ENCODE results near the gene CTXN3. TPM values are rescaled to one million over a fixed set of nuclear protein-coding genes. Genes with fewer than 3 reads are reported as not detected.

The CTXN3 gene
- total and polyA plus RNA-seq, 10 of the 15 experiments (the other 5 are each of a cell fraction or from before 2014, with no cell fraction given), result not detected

DNA sequence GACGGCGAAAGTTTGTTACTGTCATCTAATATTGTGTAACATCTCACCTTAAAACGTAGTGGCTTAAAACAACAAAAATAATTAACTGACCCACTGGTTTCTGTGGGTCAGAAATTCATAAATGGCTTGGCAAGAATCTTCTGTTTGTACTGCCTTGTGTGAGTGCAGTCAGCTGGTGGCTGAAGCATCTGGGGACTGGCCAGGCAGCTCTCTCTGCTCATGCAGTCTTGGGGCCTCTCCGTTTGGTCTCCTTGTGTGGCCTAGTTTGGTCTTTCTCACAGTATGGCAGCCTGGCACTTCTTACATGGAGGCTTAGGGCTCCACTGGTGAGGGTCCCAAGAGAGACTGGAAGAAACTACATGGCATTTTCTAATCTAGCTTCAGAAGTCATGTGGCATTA lies 49.0 kb upstream of the CTXN3 start:
- no peak overlapping the region for H3K27ac ChIP-seq (ENCODE audit: control insufficient read depth, insufficient read depth)
- intact Hi-C loops (cut with micrococcal nuclease; ENCODE audit: unreplicated experiment) (no loop called here), in situ Hi-C loops (cut with MboI) (no loop called here)
- no peaks in the 10 kb centered on the region for H3K79me2 ChIP-seq (ENCODE audit: control insufficient read depth, insufficient read depth, low read length)
- ChIA-PET CTCF (interaction anchor here (0.6 to 2.1 kb wide), 4 partner anchors 8 to 30 kb away, joined by 3 to 9 read pairs (median 4); no protein-coding TSS in a partner anchor), RAD21 (ENCODE audit: unreplicated experiment) (interaction anchor here (1.0 to 2.5 kb wide), 6 partner anchors 8 to 36 kb away, joined by 3 to 8 read pairs (median 3); no protein-coding TSS in a partner anchor), SMC1A (ENCODE audit: uncharacterized antibody, unreplicated experiment) (interaction anchor here (0.6 to 9.4 kb wide), 9 partner anchors 9 to 275 kb away, joined by 3 to 111 read pairs (median 4); no protein-coding TSS in a partner anchor), POLR2A (interaction anchor here (0.7 to 1.4 kb wide), 3 partner anchors 9 to 14 kb away, joined by 4 to 7 read pairs (median 5); no protein-coding TSS in a partner anchor)
- H3K4me1 ChIP-seq (ENCODE audit: control insufficient read depth, insufficient read depth, low read length), result no peaks in the 10 kb centered on the region
- H3K36me3 ChIP-seq (ENCODE audit: control insufficient read depth in 2 of 2, insufficient read depth in 2 of 2, low read length in 1 of 2), result no peaks in the 10 kb centered on the region
- BruUV-seq (replicated peaks), result no TSS peak
- no peak overlapping the region for H3K4me2 ChIP-seq (ENCODE audit: control insufficient read depth, insufficient read depth)
- WGBS (ENCODE audit: insufficient coverage, insufficient replicate concordance, low lambda C conversion rate, missing lambda C conversion rate), result 50% methylated on average over 4 of the region's 4 CpGs
- ATAC-seq (no peak), DNase-seq (ENCODE audit: low read depth, low spot score) (no peak), FAIRE-seq (no peak)
- H2AFZ ChIP-seq (ENCODE audit: control insufficient read depth, low read depth, low read length), result no peak overlapping the region
- no peaks in the 10 kb centered on the region for H3K27me3 ChIP-seq (replicated peaks in 1 of 2; ENCODE audit: control insufficient read depth in 2 of 2, insufficient read depth in 2 of 2, low read length in 1 of 2)
- H3K9ac ChIP-seq (ENCODE audit: control insufficient read depth, insufficient read depth, low read length), result no peak overlapping the region
- H3K9me3 ChIP-seq (replicated peaks; ENCODE audit: control insufficient read depth, insufficient read depth, low read length), result no peaks in the 10 kb centered on the region
- no peak for TF ChIP-seq DPF2 (IDR thresholded peaks at IDR 0.05)
- TF ChIP-seq RBBP5 (conservative IDR thresholded peaks at IDR 0.05), result no peak
- TF ChIP-seq NRF1 (conservative IDR thresholded peaks at IDR 0.05; ENCODE audit: low read depth, low read length), result no peak
- H3K4me3 ChIP-seq, result no peak overlapping the region
- H4K20me1 ChIP-seq (ENCODE audit: control insufficient read depth, insufficient read depth), result no peaks in the 10 kb centered on the region

- TF ChIP-seq ATF3 (IDR thresholded peaks at IDR 0.05; ENCODE audit: borderline replicate concordance, extremely low read depth, low read depth, low read length) (no peak), ZNF622 (IDR thresholded peaks at IDR 0.05) (no peak), EP300 (IDR thresholded peaks at IDR 0.05; ENCODE audit: borderline replicate concordance in 1 of 2, control insufficient read depth in 1 of 2, low read depth in 2 of 2, low read length in 2 of 2) (no peak), WRNIP1 (IDR thresholded peaks at IDR 0.05; ENCODE audit: borderline replicate concordance, low read depth, low read length) (no peak), ZBTB11 (CRISPR knock-in tag; IDR thresholded peaks at IDR 0.05) (no peak), STAT3 (IDR thresholded peaks at IDR 0.05; ENCODE audit: low read depth, low read length) (no peak)
- TF ChIP-seq, protein P1, sequence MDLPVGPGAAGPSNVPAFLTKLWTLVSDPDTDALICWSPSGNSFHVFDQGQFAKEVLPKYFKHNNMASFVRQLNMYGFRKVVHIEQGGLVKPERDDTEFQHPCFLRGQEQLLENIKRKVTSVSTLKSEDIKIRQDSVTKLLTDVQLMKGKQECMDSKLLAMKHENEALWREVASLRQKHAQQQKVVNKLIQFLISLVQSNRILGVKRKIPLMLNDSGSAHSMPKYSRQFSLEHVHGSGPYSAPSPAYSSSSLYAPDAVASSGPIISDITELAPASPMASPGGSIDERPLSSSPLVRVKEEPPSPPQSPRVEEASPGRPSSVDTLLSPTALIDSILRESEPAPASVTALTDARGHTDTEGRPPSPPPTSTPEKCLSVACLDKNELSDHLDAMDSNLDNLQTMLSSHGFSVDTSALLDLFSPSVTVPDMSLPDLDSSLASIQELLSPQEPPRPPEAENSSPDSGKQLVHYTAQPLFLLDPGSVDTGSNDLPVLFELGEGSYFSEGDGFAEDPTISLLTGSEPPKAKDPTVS (IDR thresholded peaks at IDR 0.05; ENCODE audit: low read depth, low read length), result no peak
- in situ Hi-C loops (cut with MboI), result no loop called here
- H3K4me3 ChIP-seq, result no peak overlapping the region
- H3K27ac ChIP-seq (ENCODE audit: control insufficient read depth, insufficient read depth), result no peak overlapping the region
- H3K79me2 ChIP-seq (ENCODE audit: control insufficient read depth, insufficient read depth, low read length), result no peaks in the 10 kb centered on the region
- WGBS (ENCODE audit: insufficient coverage, insufficient replicate concordance, low lambda C conversion rate, missing lambda C conversion rate), result 95% methylated on average over 1 of the region's 1 CpG
- H3K9me3 ChIP-seq (replicated peaks; ENCODE audit: control insufficient read depth, insufficient read depth, low read length), result no peaks in the 10 kb centered on the region
- ChIA-PET POLR2A (no interaction called here), SMC1A (ENCODE audit: uncharacterized antibody, unreplicated experiment) (interaction anchor here (0.9 to 9.4 kb wide), 6 partner anchors 9 to 110 kb away, joined by 3 to 111 read pairs (median 4); no protein-coding TSS in a partner anchor), CTCF (interaction anchor here (0.5 to 0.6 kb wide), 2 partner anchors 36 to 79 kb away, joined by 3 to 5 read pairs; no protein-coding TSS in a partner anchor), RAD21 (ENCODE audit: unreplicated experiment) (interaction anchor here (1.2 to 1.7 kb wide), 2 partner anchors 14 to 37 kb away, joined by 3 to 4 read pairs; no protein-coding TSS in a partner anchor)
- H3K36me3 ChIP-seq (ENCODE audit: control insufficient read depth in 2 of 2, insufficient read depth in 2 of 2, low read length in 1 of 2), result no peaks in the 10 kb centered on the region
- ATAC-seq (no peak), DNase-seq (ENCODE audit: low read depth, low spot score) (no peak), FAIRE-seq (no peak)
- no TSS peak for BruUV-seq (replicated peaks)
- intact Hi-C loops (cut with micrococcal nuclease; ENCODE audit: unreplicated experiment), result no loop called here
- no peak overlapping the region for H3K9ac ChIP-seq (ENCODE audit: control insufficient read depth, insufficient read depth, low read length)
- no peaks in the 10 kb centered on the region for H4K20me1 ChIP-seq (ENCODE audit: control insufficient read depth, insufficient read depth)
- no peak overlapping the region for H2AFZ ChIP-seq (ENCODE audit: control insufficient read depth, low read depth, low read length)
- H3K4me1 ChIP-seq (ENCODE audit: control insufficient read depth, insufficient read depth, low read length), result no peaks in the 10 kb centered on the region
- H3K27me3 ChIP-seq (replicated peaks in 1 of 2; ENCODE audit: control insufficient read depth in 2 of 2, insufficient read depth in 2 of 2, low read length in 1 of 2), result 0 out of 4 replicates have a peak, but pooled peaks cover 0 to 3% of the 10 kb centered on the region in 2 experiments
- H3K4me2 ChIP-seq (ENCODE audit: control insufficient read depth, insufficient read depth), result no peak overlapping the region
Observed at GRCh38 chr5:127601111-127601510, 47.8 kb upstream of the CTXN3 start.
